ENCODE data around the gene NALCN.

GRCh38 chr13:101202590-101202989 lies 213.7 kb downstream of the NALCN start:
- TF ChIP-seq CTCF (IDR thresholded peaks at IDR 0.05; ENCODE audit: low read depth, low read length): no peak
- TF ChIP-seq EZH2phosphoT487 (IDR thresholded peaks at IDR 0.05; ENCODE audit: low read depth): no peak

Data from OCI-LY3 (cell line).